Kidney (tissue), 14 donors: ENCODE measurements around the gene ZDHHC21. TPM values are rescaled to one million over a fixed set of nuclear protein-coding genes. Genes with fewer than 3 reads are reported as not detected.
"Not testable (repeated sequence)": the region's sequence is repeated elsewhere in the genome, so short reads cannot be mapped to it uniquely, and the experiment has no call there.

ENCODE experiments used
- DNase-seq, 5 donors: peaks; one replicate each; pipeline ENCODE4 v3.0.0-alpha.2; 2013 to 2020
- FAIRE-seq: peaks from 2 replicates; lab custom pipeline; 2012; peaks lifted over from hg19 to GRCh38; lab: Jason Lieb, UNC
- H3K27ac ChIP-seq, 2 donors: one replicate each; pipeline ENCODE4 v1.7.0; 2013; ENCODE audit warnings: low read depth in 2 of 2, low read length in 2 of 2, inconsistent platforms in 1 of 2
- H3K27me3 ChIP-seq: one replicate; pipeline ENCODE4 v1.7.1; 2013; ENCODE audit warnings: low read length, inconsistent platforms; ENCODE audit not compliant: control insufficient read depth, insufficient read depth
- H3K36me3 ChIP-seq, 3 donors: one replicate each; pipeline versions ENCODE4 v1.7.0 to v1.7.1; 2013; ENCODE audit warnings: low read length in 3 of 3, control low read depth in 1 of 3, inconsistent platforms in 1 of 3; ENCODE audit not compliant: insufficient read depth in 3 of 3, control insufficient read depth in 2 of 3
- H3K4me1 ChIP-seq, 3 donors: one replicate each; pipeline versions ENCODE4 v1.7.0 to v1.7.1; 2013; ENCODE audit warnings: low read length in 3 of 3, inconsistent platforms in 1 of 3, low read depth in 1 of 3; ENCODE audit not compliant: control insufficient read depth in 2 of 3, insufficient read depth in 2 of 3
- H3K4me3 ChIP-seq, 3 donors: one replicate each; pipeline versions ENCODE4 v1.7.0 to v1.8.1; 2013; ENCODE audit warnings: low read length in 3 of 3, control low read depth in 1 of 3, inconsistent platforms in 1 of 3
- H3K9ac ChIP-seq, 3 donors: one replicate each; pipeline versions ENCODE4 v1.7.0 to v1.7.1; 2013; ENCODE audit warnings: low read length in 3 of 3, control low read depth in 1 of 3, inconsistent platforms in 1 of 3
- H3K9me3 ChIP-seq, 3 donors: one replicate each; pipeline versions ENCODE4 v1.7.0 to v1.7.1; 2013; ENCODE audit warnings: low read length in 3 of 3, control low read depth in 1 of 3, inconsistent platforms in 1 of 3; ENCODE audit not compliant: control insufficient read depth in 2 of 3, insufficient read depth in 1 of 3
- intact Hi-C: fragments of 100-400 bp; cut with DNase I; formaldehyde crosslinking; loops from one replicate; pipeline ENCODE4 v1.11.1; 2022
- polyA plus RNA-seq: library from polyadenylated mRNA; stranded (reverse); fragments of 350-450 nt; fragmentation: Illumina TruSeq; extraction: RNeasy Lipid Tissue Mini Kit (QIAGEN cat#74804); gene quantifications from one replicate; pipeline ENCODE4 v1.2.3, GENCODE V29; 2014; ENCODE audit warnings: low read depth, low replicate concordance; ENCODE audit not compliant: insufficient read depth
- total RNA-seq: library from RNA; stranded (reverse); fragmentation: NEBNext Ultra II Directional; extraction: Animal tissue kit (Norgen Biotek cat#: 25700); gene quantifications from one replicate; pipeline ENCODE4 v1.2.1, GENCODE V29; 2021
- TF ChIP-seq, protein P1 (sequence below): IDR thresholded peaks from 3 replicates; pipeline ENCODE4 v1.5.1; 2012; ENCODE audit warnings: mild to moderate bottlenecking, moderate library complexity, borderline replicate concordance; ENCODE audit not compliant: insufficient read depth; ENCODE audit errors: extremely low read depth
- donor health status: control.
- donor health status: control.
- donor health status: control.
- donor health status: control.
- donor health status: control.
- donor health status: DM: yes; HTN: yes; CAD: no.
- donor health status: Normal renal cell carcinoma (clear cell type).

The ZDHHC21 gene
- total and polyA plus RNA-seq, 2 donors from 2014 or later = 4.0 to 15.2 TPM

DNA sequence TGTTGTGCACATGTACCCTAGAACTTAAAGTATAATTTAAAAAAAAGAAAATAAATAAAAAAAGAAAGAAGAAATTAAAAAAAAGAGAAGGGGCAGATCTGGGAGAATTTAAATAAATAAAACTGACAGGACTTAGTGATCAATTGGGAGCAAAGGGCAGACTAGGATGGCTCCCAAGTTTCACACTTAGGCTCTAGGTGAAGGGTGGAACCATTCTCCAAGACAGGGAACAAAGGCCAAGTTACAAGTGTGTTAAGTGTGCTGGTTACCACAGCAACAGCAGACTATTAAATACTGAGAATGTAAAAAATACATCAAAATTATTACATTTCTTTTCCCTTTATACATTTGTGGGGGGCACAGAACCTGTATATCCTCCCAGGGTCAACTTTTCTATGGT lies 7.1 kb downstream of the ZDHHC21 start:
- peaks cover 0 to 7% (median 5%) of the 10 kb centered on the region in 3 donors for H3K36me3 ChIP-seq
- no peak overlapping the region for H3K4me3 ChIP-seq
- TF ChIP-seq, protein P1, sequence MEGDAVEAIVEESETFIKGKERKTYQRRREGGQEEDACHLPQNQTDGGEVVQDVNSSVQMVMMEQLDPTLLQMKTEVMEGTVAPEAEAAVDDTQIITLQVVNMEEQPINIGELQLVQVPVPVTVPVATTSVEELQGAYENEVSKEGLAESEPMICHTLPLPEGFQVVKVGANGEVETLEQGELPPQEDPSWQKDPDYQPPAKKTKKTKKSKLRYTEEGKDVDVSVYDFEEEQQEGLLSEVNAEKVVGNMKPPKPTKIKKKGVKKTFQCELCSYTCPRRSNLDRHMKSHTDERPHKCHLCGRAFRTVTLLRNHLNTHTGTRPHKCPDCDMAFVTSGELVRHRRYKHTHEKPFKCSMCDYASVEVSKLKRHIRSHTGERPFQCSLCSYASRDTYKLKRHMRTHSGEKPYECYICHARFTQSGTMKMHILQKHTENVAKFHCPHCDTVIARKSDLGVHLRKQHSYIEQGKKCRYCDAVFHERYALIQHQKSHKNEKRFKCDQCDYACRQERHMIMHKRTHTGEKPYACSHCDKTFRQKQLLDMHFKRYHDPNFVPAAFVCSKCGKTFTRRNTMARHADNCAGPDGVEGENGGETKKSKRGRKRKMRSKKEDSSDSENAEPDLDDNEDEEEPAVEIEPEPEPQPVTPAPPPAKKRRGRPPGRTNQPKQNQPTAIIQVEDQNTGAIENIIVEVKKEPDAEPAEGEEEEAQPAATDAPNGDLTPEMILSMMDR = no peak
- intact Hi-C loops = no loop called here
- DNase-seq (no peak), FAIRE-seq (no peak)
- H3K9ac ChIP-seq = no peak overlapping the region
- peaks cover 0 to 2% (median 0%) of the 10 kb centered on the region in 3 donors for H3K4me1 ChIP-seq
- no peaks in the 10 kb centered on the region for H3K9me3 ChIP-seq
- no peaks in the 10 kb centered on the region for H3K27me3 ChIP-seq
- no peak overlapping the region for H3K27ac ChIP-seq

DNA sequence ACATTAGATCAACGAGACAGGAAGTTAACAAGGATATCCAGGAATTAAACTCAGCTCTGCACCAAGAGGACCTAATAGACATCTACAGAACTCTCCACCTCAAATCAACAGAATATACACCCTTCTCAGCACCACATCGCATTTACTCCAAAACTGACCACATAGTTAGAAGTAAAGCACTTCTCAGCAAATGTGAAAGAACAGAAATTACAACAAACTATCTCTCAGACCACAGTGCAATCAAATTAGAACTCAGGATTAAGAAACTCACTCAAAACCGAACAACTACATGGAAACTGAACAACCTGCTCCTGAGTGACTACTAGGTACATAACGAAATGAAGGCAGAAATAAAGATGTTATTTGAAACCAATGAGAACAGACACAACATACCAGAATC lies 10.6 kb downstream of the ZDHHC21 start:
- H3K4me3 ChIP-seq, H3K9ac ChIP-seq, H3K36me3 ChIP-seq, H3K27me3 ChIP-seq, H3K9me3 ChIP-seq, H3K27ac ChIP-seq, DNase-seq, H3K4me1 ChIP-seq, intact Hi-C loops, FAIRE-seq: not testable (repeated sequence)

DNA sequence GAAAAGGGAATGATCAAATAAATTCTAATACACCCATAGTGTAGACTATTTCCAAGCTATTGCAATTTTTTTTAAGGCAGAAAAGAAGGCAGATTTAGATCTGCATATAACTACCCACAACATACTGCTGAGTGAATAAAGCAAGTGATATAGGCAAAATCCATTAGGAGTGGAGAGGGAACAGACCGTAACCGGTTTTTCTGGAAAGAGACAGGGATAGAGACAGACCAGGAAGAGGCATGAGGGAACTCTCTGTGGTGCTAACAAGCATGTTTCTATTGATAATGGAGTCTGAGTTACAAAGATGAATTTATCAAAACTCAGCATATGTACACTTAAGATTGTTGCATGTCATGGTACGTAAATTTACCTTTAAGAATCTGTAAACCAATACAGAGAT lies 14.5 kb downstream of the ZDHHC21 start:
- no peak for FAIRE-seq
- H3K9ac ChIP-seq = no peak overlapping the region

DNA sequence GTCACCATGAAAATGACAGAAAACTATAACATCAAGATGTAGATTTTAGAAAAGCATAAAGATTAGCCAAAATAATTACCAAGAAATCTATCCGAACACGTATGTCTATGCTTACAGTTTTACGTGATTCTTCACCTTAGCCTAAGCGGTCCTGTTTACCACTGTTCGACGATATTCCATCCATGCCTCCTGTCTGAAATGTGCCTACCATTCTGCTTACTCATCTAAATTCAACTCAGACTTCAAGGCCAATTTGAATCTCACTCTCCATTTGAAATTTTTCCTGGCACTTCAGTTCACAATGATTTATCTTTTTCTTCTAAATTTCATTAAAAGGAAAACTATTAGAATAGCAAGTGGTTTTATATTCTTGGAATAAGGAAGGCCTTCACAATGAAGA lies 15.4 kb downstream of the ZDHHC21 start:
- no peaks in the 10 kb centered on the region for H3K36me3 ChIP-seq
- FAIRE-seq (no peak), DNase-seq (no peak)
- TF ChIP-seq, protein P1 = no peak
- intact Hi-C loops = no loop called here
- no peak overlapping the region for H3K27ac ChIP-seq
- no peaks in the 10 kb centered on the region for H3K9me3 ChIP-seq
- no peaks in the 10 kb centered on the region for H3K27me3 ChIP-seq
- H3K4me3 ChIP-seq = no peak overlapping the region
- H3K9ac ChIP-seq = no peak overlapping the region
- H3K4me1 ChIP-seq = no peaks in the 10 kb centered on the region

More for the DNA sequence above, 14.5 kb downstream of the ZDHHC21 start:
- Histone ChIP-seq H3K4me1 (no peaks in the 10 kb centered on the region), H3K27me3 (no peaks in the 10 kb centered on the region), H3K27ac (no peak overlapping the region), H3K9me3 (no peaks in the 10 kb centered on the region), H3K4me3 (no peak overlapping the region), H3K36me3 (no peaks in the 10 kb centered on the region)
- intact Hi-C loops = no loop called here
- TF ChIP-seq, protein P1 = no peak
- DNase-seq = no peak
